DMS53 (cell line): ENCODE data around the gene CADPS.

ENCODE experiments used
- DNase-seq: peaks from one replicate; lab custom pipeline; 2025; lab: John Stamatoyannopoulos, UW

The CADPS gene

GRCh38 chr3:62686503-62687294, 188.5 kb downstream of the CADPS start:
- DNase-seq, result no peak

- DNase-seq, result no peak
Measured at GRCh38 chr3:62682826-62683225, 192.4 kb downstream of the CADPS start.

GRCh38 chr3:62679988-62680387, 195.2 kb downstream of the CADPS start:
- DNase-seq, result no peak

- DNase-seq, result no peak
Measured at GRCh38 chr3:62678841-62679240, 196.4 kb downstream of the CADPS start.

GRCh38 chr3:62677926-62678325, 197.3 kb downstream of the CADPS start:
- DNase-seq, result no peak

GRCh38 chr3:62676689-62677271, 198.4 kb downstream of the CADPS start:
- DNase-seq, result no peak

- no peak for DNase-seq
Measured at GRCh38 chr3:62675492-62675891, 199.7 kb downstream of the CADPS start.

GRCh38 chr3:62672988-62673313, 202.3 kb downstream of the CADPS start:
- no peak for DNase-seq

GRCh38 chr3:62672270-62672987, 202.8 kb downstream of the CADPS start:
- peak; percentile 38 for DNase-seq

- no peak for DNase-seq
Measured at GRCh38 chr3:62670351-62670750, 204.9 kb downstream of the CADPS start.

- DNase-seq, result no peak
Measured at GRCh38 chr3:62669161-62669560, 206.1 kb downstream of the CADPS start.

GRCh38 chr3:62667714-62668113, 207.5 kb downstream of the CADPS start:
- peak; percentile 6 for DNase-seq

- peak; percentile 67 for DNase-seq
Measured at GRCh38 chr3:62665627-62666437, 209.4 kb downstream of the CADPS start.

GRCh38 chr3:62662677-62663076, 212.5 kb downstream of the CADPS start:
- DNase-seq, result no peak

GRCh38 chr3:62659660-62660059, 215.6 kb downstream of the CADPS start:
- no peak for DNase-seq

- no peak for DNase-seq
Measured at GRCh38 chr3:62655691-62656063, 219.5 kb downstream of the CADPS start.

- DNase-seq, result no peak
Measured at GRCh38 chr3:62655056-62655690, 220.0 kb downstream of the CADPS start.

GRCh38 chr3:62653796-62654195, 221.4 kb downstream of the CADPS start:
- DNase-seq, result no peak

- DNase-seq, result no peak
Measured at GRCh38 chr3:62647711-62648110, 227.5 kb downstream of the CADPS start.

GRCh38 chr3:62644493-62644892, 230.7 kb downstream of the CADPS start:
- DNase-seq, result no peak

- no peak for DNase-seq
Measured at GRCh38 chr3:62638316-62638715, 236.9 kb downstream of the CADPS start.

GRCh38 chr3:62636235-62636826, 238.9 kb downstream of the CADPS start:
- DNase-seq, result no peak
